ENCODE measurements around the gene ROBO2.

Gene ROBO2

DNA sequence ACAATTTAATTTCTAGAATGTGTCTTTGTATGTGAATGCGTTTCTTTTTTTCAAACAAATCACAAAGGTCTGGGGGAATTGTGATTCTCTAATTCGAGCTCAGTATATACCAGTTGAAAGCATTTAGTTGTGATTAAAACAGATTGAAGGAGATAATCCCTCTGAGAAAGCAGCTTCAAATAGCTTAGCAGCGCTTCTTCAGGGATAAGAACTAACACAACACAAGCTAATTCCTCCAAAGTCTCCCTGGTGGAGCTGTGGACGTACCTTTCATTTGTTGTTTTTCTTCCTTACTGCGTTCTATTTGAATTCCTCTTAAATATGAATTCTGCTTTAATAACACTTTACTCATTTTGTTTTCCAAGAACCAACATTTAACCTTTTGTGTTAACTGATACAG, 286.7 kb downstream of the ROBO2 start:
- TF ChIP-seq, protein P1, sequence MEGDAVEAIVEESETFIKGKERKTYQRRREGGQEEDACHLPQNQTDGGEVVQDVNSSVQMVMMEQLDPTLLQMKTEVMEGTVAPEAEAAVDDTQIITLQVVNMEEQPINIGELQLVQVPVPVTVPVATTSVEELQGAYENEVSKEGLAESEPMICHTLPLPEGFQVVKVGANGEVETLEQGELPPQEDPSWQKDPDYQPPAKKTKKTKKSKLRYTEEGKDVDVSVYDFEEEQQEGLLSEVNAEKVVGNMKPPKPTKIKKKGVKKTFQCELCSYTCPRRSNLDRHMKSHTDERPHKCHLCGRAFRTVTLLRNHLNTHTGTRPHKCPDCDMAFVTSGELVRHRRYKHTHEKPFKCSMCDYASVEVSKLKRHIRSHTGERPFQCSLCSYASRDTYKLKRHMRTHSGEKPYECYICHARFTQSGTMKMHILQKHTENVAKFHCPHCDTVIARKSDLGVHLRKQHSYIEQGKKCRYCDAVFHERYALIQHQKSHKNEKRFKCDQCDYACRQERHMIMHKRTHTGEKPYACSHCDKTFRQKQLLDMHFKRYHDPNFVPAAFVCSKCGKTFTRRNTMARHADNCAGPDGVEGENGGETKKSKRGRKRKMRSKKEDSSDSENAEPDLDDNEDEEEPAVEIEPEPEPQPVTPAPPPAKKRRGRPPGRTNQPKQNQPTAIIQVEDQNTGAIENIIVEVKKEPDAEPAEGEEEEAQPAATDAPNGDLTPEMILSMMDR (IDR thresholded peaks at IDR 0.05), result no peak
- Histone ChIP-seq H3K4me3 (no peak overlapping the region), H3K27ac (no peak overlapping the region)
- DNase-seq (ENCODE audit: low spot score), result no peak

DNA sequence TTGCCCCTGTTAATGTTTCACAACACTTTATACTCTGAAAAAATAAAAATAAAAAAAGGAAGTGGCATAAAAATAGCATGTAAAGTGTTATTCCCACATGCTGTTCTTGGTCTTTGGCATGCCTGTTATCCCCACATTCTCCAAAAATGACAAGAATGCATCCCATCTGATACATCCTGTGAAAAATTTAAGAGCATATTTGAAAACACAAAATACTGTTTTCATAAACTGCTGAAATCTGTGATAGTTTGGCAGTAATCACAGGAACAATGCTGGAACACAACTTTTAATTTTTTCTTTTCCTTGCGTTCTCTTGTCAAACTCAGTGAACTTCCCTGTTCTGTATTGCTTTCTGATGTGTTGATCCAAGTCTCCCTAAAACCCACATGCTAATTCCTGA, 288.8 kb downstream of the ROBO2 start:
- peak overlapping the region; percentile 49 to 82 for H3K27ac ChIP-seq
- TF ChIP-seq, protein P1 (IDR thresholded peaks at IDR 0.05), result no peak
- H3K4me3 ChIP-seq, result peak overlapping the region; percentile 5
- no peak for DNase-seq (ENCODE audit: low spot score)

DNA sequence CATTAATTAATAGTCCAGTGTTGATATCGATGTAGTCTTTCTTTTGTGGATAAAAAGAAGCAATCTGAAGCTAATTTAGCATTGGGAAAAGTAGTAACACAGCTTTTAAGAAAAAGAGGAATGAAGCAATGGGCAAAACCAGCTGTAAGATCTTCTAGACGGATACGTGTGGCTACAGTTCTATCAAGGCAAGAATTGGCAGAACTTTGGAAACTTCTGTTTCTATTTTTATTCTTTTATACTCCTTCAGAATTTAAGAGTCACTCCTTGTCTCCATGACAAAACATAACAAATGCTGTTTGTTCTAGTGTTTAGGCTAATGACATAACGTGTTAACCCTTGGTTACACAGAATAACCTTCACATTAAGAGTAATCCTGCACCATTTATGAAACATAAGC, 289.2 kb downstream of the ROBO2 start:
- H3K27ac ChIP-seq, result peak overlapping the region; percentile 49 to 82
- TF ChIP-seq, protein P1 (IDR thresholded peaks at IDR 0.05), result no peak
- no peak for DNase-seq (ENCODE audit: low spot score)
- H3K4me3 ChIP-seq, result peak overlapping the region; percentile 5

DNA sequence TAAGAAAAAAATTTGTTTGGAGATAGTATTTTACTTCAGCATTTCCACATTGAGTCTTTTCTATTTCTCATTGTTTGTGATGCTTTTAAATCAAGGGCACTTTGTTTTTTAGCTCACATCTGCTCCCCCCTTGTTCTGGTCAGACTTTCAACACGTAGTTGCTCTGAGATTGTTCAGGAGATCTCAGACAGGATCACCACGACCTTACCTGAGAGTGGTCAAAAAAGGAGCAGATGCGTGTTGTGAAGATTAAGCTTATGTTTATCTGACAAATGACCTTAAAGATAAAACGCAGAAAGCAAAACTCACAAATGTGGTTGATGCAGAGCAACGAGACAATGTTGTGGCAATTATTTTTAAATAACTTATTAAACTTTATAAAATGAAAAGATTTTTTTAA, 298.3 kb downstream of the ROBO2 start:
- no peak for DNase-seq (ENCODE audit: low spot score)
- TF ChIP-seq, protein P1 (IDR thresholded peaks at IDR 0.05), result no peak
- Histone ChIP-seq H3K4me3 (no peak overlapping the region), H3K27ac (no peak overlapping the region)

DNA sequence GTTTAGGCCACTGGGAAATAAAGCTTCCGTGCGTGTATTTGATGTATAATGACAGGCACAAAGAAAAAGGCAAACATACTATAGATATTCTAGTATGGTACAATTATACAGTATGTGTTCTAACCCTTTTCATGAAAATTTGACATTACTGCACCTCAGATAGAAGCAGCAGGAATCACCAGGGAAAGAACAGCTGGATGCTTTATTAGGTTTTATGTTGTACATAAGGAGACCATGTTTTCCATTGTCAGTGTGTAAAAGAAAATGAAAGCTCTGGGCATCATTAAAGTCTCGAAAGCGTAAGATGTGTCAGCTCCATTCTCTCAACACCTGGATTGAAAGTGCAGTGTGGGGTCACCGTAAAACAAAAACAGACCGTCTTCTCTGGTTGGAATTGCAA, 302.1 kb downstream of the ROBO2 start:
- TF ChIP-seq, protein P1 (IDR thresholded peaks at IDR 0.05), result no peak
- DNase-seq (ENCODE audit: low spot score), result no peak
- H3K4me3 ChIP-seq, result no peak overlapping the region
- no peak overlapping the region for H3K27ac ChIP-seq

DNA sequence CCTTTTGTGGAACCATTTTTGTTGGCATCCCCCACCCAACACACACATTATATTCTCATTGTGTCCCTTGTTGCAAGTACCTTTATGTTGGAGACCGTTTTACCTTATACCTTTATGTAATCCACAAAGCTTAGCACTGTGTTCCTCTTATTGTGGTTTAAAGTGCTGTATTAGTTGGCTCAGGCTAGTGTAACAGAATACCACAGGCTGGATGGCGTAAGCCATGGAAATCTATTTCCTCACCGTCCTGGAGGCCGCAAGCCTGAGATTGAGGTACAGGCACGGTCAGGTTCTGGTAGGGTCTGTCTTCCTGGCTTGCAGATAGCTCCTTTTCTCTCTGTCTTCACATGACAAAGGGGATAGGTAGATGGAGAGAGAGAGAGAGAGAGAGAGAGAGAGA, 302.8 kb downstream of the ROBO2 start:
- DNase-seq (ENCODE audit: low spot score), result no peak
- TF ChIP-seq, protein P1 (IDR thresholded peaks at IDR 0.05), result no peak
- no peak overlapping the region for H3K4me3 ChIP-seq
- no peak overlapping the region for H3K27ac ChIP-seq

DNA sequence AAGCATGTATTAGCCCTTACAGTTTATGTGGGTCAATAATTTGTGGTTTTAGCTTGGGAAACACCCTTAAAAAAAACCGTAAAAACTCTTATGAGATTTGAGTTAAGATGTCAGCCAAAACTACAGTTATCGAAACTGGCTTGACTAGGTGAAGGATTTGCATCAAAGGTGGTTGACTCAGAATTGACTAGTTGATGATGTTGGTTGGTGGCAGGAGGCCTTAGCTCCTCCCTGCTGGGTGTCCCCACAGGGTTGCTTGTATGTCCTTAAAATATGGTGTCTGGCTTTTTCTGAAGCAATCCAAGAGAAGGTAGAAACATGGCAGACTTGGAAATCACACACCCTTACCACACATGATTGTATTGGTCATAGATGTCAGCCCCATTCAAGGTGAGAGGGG, 305.1 kb downstream of the ROBO2 start:
- TF ChIP-seq, protein P1 (IDR thresholded peaks at IDR 0.05), result no peak
- DNase-seq (ENCODE audit: low spot score), result no peak
- Histone ChIP-seq H3K27ac (no peak overlapping the region), H3K4me3 (no peak overlapping the region)
